PFSK-1 (cell line): ENCODE results near the gene CYP26B1.

Source experiments
- FOXP2 ChIP-seq: optimal IDR thresholded peaks from 2 replicates; pipeline ENCODE3; 2011; ENCODE audit warnings: borderline replicate concordance, control low read depth, inconsistent platforms; ENCODE audit not compliant: insufficient read depth; ENCODE audit errors: extremely low read length, extremely low read depth
- POLR2AphosphoS5 ChIP-seq: IDR thresholded peaks from 2 replicates; pipeline ENCODE4 v1.6.1; 2012; ENCODE audit warnings: low read depth, mild to moderate bottlenecking, control low read depth, low read length, moderate library complexity
- SIN3A ChIP-seq: IDR thresholded peaks from 2 replicates; pipeline ENCODE4 v1.6.1; 2012; ENCODE audit warnings: mild to moderate bottlenecking, low read length, moderate library complexity, borderline replicate concordance; ENCODE audit not compliant: insufficient read depth
- TAF1 ChIP-seq: IDR thresholded peaks from 2 replicates; pipeline ENCODE4 v1.6.1; 2012; ENCODE audit warnings: low read length, control low read depth, borderline replicate concordance; ENCODE audit not compliant: insufficient read depth
- TF ChIP-seq, protein P1 (sequence below), 2 experiments: IDR thresholded peaks; 2 replicates each; pipeline versions ENCODE4 v1.6.1 to v1.8.0; 2011 to 2012; ENCODE audit warnings: low read depth in 2 of 2, low read length in 2 of 2, control low read depth in 1 of 2, inconsistent platforms in 1 of 2, mild to moderate bottlenecking in 1 of 2, moderate library complexity in 1 of 2; ENCODE audit not compliant: insufficient read depth in 1 of 2

The CYP26B1 gene

DNA sequence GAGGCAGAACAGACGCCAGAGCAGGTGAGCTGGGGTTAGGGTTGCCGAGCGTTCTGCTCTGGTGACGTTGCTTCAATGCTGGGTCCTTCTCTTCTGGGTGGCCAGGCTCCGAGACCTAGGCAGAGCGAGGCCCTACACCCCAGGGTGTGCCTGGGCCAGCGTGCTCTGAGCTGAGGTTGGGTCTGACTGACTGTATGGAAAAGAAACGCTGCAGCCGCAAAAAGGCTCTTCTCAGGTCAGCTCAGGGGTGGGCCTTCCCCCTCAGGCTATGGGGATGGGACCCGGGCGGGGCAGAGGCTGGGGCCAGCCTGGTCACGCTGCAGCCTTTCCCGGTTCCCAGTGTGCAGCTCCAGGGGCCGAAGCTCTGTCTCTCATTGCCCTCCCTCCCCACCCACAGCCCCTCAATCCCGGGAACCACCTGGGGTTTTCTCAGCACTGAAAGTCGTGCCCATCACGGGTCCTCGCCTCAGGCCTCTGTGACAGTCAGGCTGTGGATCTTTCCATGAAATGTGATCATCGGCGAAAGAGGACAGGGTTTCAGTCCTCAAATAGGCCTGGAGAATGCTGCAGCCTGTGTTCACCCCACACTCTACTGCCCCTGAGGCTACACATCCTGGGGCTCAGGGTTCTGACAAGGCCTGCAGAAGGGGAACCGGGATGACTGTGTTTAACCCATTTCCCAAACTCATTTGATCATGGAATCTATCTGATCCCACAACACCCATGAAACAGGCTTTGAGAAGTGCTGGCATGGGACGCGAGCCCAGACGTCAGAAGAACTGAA, 19.4 kb downstream of the CYP26B1 start:
- TF ChIP-seq, protein P1, sequence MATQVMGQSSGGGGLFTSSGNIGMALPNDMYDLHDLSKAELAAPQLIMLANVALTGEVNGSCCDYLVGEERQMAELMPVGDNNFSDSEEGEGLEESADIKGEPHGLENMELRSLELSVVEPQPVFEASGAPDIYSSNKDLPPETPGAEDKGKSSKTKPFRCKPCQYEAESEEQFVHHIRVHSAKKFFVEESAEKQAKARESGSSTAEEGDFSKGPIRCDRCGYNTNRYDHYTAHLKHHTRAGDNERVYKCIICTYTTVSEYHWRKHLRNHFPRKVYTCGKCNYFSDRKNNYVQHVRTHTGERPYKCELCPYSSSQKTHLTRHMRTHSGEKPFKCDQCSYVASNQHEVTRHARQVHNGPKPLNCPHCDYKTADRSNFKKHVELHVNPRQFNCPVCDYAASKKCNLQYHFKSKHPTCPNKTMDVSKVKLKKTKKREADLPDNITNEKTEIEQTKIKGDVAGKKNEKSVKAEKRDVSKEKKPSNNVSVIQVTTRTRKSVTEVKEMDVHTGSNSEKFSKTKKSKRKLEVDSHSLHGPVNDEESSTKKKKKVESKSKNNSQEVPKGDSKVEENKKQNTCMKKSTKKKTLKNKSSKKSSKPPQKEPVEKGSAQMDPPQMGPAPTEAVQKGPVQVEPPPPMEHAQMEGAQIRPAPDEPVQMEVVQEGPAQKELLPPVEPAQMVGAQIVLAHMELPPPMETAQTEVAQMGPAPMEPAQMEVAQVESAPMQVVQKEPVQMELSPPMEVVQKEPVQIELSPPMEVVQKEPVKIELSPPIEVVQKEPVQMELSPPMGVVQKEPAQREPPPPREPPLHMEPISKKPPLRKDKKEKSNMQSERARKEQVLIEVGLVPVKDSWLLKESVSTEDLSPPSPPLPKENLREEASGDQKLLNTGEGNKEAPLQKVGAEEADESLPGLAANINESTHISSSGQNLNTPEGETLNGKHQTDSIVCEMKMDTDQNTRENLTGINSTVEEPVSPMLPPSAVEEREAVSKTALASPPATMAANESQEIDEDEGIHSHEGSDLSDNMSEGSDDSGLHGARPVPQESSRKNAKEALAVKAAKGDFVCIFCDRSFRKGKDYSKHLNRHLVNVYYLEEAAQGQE (IDR thresholded peaks at IDR 0.05; ENCODE audit: insufficient read depth in 1 of 2, low read depth in 2 of 2, low read length in 2 of 2) = no peak
- no peak for TF ChIP-seq SIN3A
- TF ChIP-seq TAF1 = no peak
- TF ChIP-seq FOXP2 = no peak
- TF ChIP-seq POLR2AphosphoS5 = no peak

DNA sequence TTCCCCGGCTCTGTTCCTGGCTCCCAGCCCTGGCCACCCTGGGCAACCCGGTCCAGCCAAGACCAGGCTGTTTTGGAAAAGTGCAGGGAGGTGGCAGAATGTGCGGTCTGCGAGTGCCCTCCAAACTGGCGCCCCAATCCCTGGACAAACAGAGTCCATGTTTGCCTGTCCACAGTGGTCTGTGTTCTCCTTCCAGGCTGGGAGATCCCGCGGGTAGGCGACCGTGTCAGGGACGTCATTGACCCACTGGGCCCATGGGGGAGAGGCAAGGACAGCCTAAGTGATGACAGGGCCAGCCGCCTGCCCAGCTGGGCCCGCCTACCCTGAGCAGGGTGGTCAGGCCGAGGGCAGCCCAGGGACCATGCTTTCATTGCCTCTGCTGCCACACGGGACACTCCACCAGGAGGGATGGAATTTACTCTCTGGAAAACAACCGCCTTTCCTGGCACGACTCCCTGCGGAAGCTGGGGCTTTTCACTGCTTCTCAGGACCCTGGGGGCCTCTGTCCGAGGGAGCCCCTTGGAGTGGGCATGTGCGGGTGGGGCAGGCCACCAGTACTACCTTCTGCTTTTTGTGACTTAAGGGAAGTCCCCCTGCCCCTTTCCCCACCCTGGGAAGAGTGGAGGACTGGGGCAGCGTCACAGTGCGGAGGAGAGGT, 20.1 kb downstream of the CYP26B1 start:
- TF ChIP-seq POLR2AphosphoS5 = no peak
- no peak for TF ChIP-seq FOXP2

DNA sequence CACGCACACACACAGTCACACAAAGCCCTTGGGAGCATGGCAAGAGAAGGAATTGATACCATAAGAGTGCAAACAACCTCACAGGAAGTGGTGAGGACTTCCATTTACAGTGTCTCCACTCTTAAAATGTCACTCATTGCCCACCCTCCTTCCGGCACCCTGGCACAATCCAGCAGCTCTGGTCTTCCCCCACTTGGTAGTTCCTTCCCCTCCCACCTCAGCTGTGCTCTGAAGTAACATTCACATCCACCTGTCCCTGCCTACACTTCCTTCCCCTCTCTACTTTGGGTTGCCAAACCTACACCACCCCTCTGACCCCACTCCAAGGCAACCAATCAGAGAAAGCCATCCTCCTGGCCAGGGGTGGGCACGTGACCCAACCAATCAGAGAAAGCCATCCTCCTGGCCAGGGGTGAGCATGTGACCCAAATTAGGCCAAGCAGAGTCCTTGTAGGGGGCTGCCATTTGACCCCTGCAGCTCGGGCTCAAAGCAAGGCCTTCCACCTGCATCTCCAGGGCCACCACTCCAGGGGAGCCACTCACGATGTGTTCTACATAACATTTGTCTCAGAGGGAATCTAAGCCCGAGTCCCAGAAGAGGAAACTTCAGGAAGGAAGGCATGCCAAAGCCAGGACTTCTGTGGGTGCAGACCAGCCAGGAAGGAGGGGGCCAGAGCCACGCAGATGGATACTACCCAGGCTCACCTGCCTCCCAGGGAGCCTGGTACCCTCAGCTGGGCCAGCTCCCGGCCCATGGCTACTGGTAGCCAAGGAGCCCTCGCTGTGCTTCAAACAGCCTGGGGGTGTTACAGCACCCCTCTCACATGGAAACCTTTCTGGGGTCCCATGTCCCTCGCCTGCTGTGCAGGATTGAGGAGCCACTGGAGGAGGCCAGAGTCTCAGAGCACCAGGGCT, 21.2 kb downstream of the CYP26B1 start:
- TF ChIP-seq, protein P1 (IDR thresholded peaks at IDR 0.05; ENCODE audit: insufficient read depth in 1 of 2, low read depth in 2 of 2, low read length in 2 of 2) = no peak
- TF ChIP-seq POLR2AphosphoS5 (no peak), SIN3A (no peak), TAF1 (no peak), FOXP2 (no peak)

DNA sequence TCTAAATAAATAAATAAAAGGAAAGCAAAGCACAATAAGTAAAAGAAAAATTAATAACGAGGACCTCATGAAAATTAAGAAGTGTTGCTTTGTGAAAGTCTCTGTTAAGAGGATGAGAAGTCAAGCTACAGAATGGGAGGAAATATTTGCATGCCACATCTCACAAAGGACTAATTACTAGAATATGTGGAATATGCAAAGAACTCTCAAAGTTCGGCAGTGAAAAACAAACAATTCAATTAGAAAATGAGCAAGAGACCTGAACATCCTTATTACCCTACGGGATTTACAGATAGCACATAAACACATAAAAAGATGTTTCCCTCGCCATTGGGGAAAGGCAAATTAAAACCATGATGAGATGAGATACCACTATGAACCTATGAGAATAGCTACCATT, 23.3 kb downstream of the CYP26B1 start:
- no peak for TF ChIP-seq FOXP2
- TF ChIP-seq SIN3A = no peak
- TF ChIP-seq TAF1 = no peak
- no peak for TF ChIP-seq POLR2AphosphoS5
- TF ChIP-seq, protein P1 (IDR thresholded peaks at IDR 0.05; ENCODE audit: insufficient read depth in 1 of 2, low read depth in 2 of 2, low read length in 2 of 2) = no peak

DNA sequence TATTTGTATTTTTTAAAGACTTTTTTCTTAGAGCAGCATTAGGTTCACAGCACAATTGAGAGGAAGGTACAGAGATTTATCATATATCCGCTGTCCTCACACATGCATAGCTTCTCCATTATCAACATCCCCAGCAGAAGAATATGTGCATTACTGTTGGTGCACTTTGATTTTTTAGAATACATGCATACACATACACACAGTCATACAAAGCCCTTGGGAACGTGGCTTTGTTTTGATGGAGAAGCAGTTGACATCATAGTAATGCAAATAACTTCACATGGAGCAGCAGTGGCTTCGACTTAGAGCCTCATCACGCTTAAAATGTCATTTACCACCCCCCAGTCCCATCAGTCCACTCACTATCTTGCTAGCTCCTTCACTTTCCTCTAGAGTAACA, 26.5 kb downstream of the CYP26B1 start:
- TF ChIP-seq TAF1 (no peak), SIN3A (no peak), POLR2AphosphoS5 (no peak), FOXP2 (no peak)
- TF ChIP-seq, protein P1 (IDR thresholded peaks at IDR 0.05; ENCODE audit: insufficient read depth in 1 of 2, low read depth in 2 of 2, low read length in 2 of 2) = no peak
